RWPE1 (cell line): Measurements from ENCODE around the gene CCR5AS.

ENCODE experiments used
- CTCF ChIA-PET: fragments of 350-600 bp; sonication (Branson Sonifier 250); formaldehyde crosslinking; extraction: SDS; loops from one replicate; lab custom pipeline; 2021; lab: Yijun Ruan, JAX
- POLR2A ChIA-PET: fragments of 400-600 bp; formaldehyde crosslinking; extraction: SDS; loops from one replicate; lab custom pipeline; 2020; ENCODE audit warnings: antibody characterized with exemption; ENCODE audit not compliant: low non-redundant PET; lab: Yijun Ruan, JAX
- DNase-seq: peaks from one replicate; pipeline ENCODE4 v3.0.0; 2012; ENCODE audit warnings: low spot score
- H3K27ac ChIP-seq: fragments of 450-650 bp; 2 replicates; pipeline ENCODE4 v1.5.1; 2017
- CTCF ChIP-seq: fragments of 450-650 bp; conservative IDR thresholded peaks from 2 replicates; pipeline ENCODE4 v1.5.1; 2017; ENCODE audit warnings: low read depth, mild to moderate bottlenecking

The CCR5AS gene

GRCh38 chr3:46381625-46382024 is 25.2 kb downstream of the CCR5AS start:
- ChIA-PET CTCF (interaction anchor here (0.8 kb wide), 1 partner anchor 61 kb away, joined by 3 read pairs; no protein-coding TSS in a partner anchor), POLR2A (no interaction called here)
- DNase-seq = no peak
- H3K27ac ChIP-seq = no peak overlapping the region
- TF ChIP-seq CTCF = no peak

- TF ChIP-seq CTCF = no peak
- no peak for DNase-seq
- POLR2A ChIA-PET = no interaction called here
- CTCF ChIA-PET = no interaction called here
- peak overlapping the region; percentile 61 for H3K27ac ChIP-seq
Observed at GRCh38 chr3:46380471-46381221, 26.2 kb downstream of the CCR5AS start.

- ChIA-PET CTCF (interaction anchor here (0.7 to 0.9 kb wide), 5 partner anchors 12 to 449 kb away, joined by 3 to 4 read pairs (median 3); no protein-coding TSS in a partner anchor), POLR2A (no interaction called here)
- DNase-seq = peak; percentile 27
- TF ChIP-seq CTCF = peak; percentile 70
- peak overlapping the region; percentile 38; the same call in 1 of the 2 replicates for H3K27ac ChIP-seq
Observed at GRCh38 chr3:46378426-46378942, 28.4 kb downstream of the CCR5AS start.

- TF ChIP-seq CTCF = no peak
- ChIA-PET CTCF (no interaction called here), POLR2A (no interaction called here)
- H3K27ac ChIP-seq = no peak overlapping the region
- no peak for DNase-seq
Observed at GRCh38 chr3:46375814-46376213, 31.1 kb downstream of the CCR5AS start.

- no peak for DNase-seq
- POLR2A ChIA-PET = no interaction called here
- CTCF ChIA-PET = no interaction called here
- H3K27ac ChIP-seq = no peak overlapping the region
- TF ChIP-seq CTCF = no peak
Observed at GRCh38 chr3:46375218-46375617, 31.6 kb downstream of the CCR5AS start.

- no peak for DNase-seq
- POLR2A ChIA-PET = no interaction called here
- no peak for TF ChIP-seq CTCF
- CTCF ChIA-PET = no interaction called here
- H3K27ac ChIP-seq = no peak overlapping the region
Observed at GRCh38 chr3:46374755-46375154, 32.1 kb downstream of the CCR5AS start.
